ENCODE measurements around the gene MPV17L2.

DNA sequence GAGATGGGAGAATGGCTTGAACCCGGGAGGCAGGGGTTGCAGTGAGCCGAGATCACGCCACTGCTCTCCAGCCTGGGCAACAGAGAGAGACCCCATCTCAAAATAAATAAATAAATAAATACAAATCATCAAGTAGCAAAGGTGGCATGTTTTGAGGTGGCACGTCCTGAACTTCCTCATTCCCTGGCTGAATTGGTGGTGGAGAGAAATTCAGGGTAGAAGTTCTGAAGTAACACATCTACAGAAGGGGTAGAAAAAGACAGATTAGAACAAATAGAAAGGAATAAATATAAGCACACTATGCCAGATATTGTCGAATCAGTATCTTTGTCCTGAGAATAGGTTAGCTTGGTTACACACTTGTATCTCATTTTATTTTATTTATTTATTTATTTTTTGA, 13.1 kb upstream of the MPV17L2 start:
- TF ChIP-seq, protein P1, sequence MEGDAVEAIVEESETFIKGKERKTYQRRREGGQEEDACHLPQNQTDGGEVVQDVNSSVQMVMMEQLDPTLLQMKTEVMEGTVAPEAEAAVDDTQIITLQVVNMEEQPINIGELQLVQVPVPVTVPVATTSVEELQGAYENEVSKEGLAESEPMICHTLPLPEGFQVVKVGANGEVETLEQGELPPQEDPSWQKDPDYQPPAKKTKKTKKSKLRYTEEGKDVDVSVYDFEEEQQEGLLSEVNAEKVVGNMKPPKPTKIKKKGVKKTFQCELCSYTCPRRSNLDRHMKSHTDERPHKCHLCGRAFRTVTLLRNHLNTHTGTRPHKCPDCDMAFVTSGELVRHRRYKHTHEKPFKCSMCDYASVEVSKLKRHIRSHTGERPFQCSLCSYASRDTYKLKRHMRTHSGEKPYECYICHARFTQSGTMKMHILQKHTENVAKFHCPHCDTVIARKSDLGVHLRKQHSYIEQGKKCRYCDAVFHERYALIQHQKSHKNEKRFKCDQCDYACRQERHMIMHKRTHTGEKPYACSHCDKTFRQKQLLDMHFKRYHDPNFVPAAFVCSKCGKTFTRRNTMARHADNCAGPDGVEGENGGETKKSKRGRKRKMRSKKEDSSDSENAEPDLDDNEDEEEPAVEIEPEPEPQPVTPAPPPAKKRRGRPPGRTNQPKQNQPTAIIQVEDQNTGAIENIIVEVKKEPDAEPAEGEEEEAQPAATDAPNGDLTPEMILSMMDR (IDR thresholded peaks at IDR 0.05): no peak
- no peak for TF ChIP-seq ZFX (IDR thresholded peaks at IDR 0.05; ENCODE audit: borderline replicate concordance)

Measured in 22Rv1 (cell line).